Esophagus (tissue), 2 donors: ENCODE data around the gene FLYWCH2. TPM values are rescaled to one million over a fixed set of nuclear protein-coding genes. Genes with fewer than 3 reads are reported as not detected.
"Not testable (repeated sequence)": the region's sequence is repeated elsewhere in the genome, so short reads cannot be mapped to it uniquely, and the experiment has no call there.

Experiments used
- H3K27ac ChIP-seq, 2 donors: one replicate each; pipeline ENCODE4 v1.5.1; 2013; ENCODE audit warnings: low read depth in 2 of 2, mild to moderate bottlenecking in 2 of 2, inconsistent platforms in 1 of 2, low read length in 1 of 2, moderate library complexity in 1 of 2
- H3K27me3 ChIP-seq, 2 donors: one replicate each; pipeline ENCODE4 v1.6.1; 2013; ENCODE audit warnings: low read length in 2 of 2, control low read depth in 1 of 2, mild to moderate bottlenecking in 1 of 2; ENCODE audit not compliant: insufficient read depth in 2 of 2, control insufficient read depth in 1 of 2
- H3K36me3 ChIP-seq, 2 donors: one replicate each; pipeline ENCODE4 v1.6.1; 2013; ENCODE audit warnings: low read length in 1 of 2; ENCODE audit not compliant: control insufficient read depth in 2 of 2, insufficient read depth in 2 of 2
- H3K4me1 ChIP-seq, 2 donors: one replicate each; pipeline ENCODE4 v1.6.1; 2013; ENCODE audit warnings: low read length in 1 of 2; ENCODE audit not compliant: control insufficient read depth in 2 of 2, insufficient read depth in 2 of 2
- H3K4me3 ChIP-seq, 2 donors: one replicate each; pipeline ENCODE4 v1.5.1; 2013; ENCODE audit warnings: low read length in 2 of 2, mild to moderate bottlenecking in 2 of 2, low read depth in 1 of 2, moderate library complexity in 1 of 2
- H3K9me3 ChIP-seq, 2 donors: one replicate each; pipeline ENCODE4 v1.6.1; 2013; ENCODE audit warnings: mild to moderate bottlenecking in 2 of 2, low read depth in 1 of 2, low read length in 1 of 2, moderate library complexity in 1 of 2; ENCODE audit not compliant: control insufficient read depth in 2 of 2, insufficient read depth in 1 of 2
- WGBS, 2 donors: extraction: QIAGEN DNeasy Blood & Tissue Kit; methylation state at CpG; one replicate each; pipeline ENCODE4 v1.1.7; 2013; 5-methylcytosine and 5-hydroxymethylcytosine counted together
- polyA plus RNA-seq, 2 donors: library from polyadenylated mRNA; stranded (reverse); fragments of 200-250 nt; gene quantifications; one replicate each; pipeline ENCODE4 v1.2.3, GENCODE V29; 2013
- donor health status: healthy with polysubstance abuse.
- donor health status: Bipolar disorder and iron deficiency.

FLYWCH2 gene
- polyA plus RNA-seq, 2 donors, result 23.9 to 30.9 TPM

GRCh38 chr16:2933701-2934100 lies 50.7 kb downstream of the FLYWCH2 start:
- H3K27ac ChIP-seq, result no peak overlapping the region
- H3K9me3 ChIP-seq, result no peaks in the 10 kb centered on the region
- no peaks in the 10 kb centered on the region for H3K27me3 ChIP-seq
- H3K4me1 ChIP-seq, result no peaks in the 10 kb centered on the region
- H3K4me3 ChIP-seq, result no peak overlapping the region
- H3K36me3 ChIP-seq, result peaks cover 9 to 53% of the 10 kb centered on the region in 2 donors
- WGBS, 2 donors, result 87 to 88% methylated on average over 22 of the region's 22 CpGs

- 89 to 90% methylated on average over 15 of the region's 15 CpGs for WGBS, 2 donors
- no peak overlapping the region for H3K27ac ChIP-seq
- no peaks in the 10 kb centered on the region for H3K4me1 ChIP-seq
- no peak overlapping the region for H3K4me3 ChIP-seq
- H3K27me3 ChIP-seq, result no peaks in the 10 kb centered on the region
- H3K36me3 ChIP-seq, result peaks cover 11 to 53% of the 10 kb centered on the region in 2 donors
- no peaks in the 10 kb centered on the region for H3K9me3 ChIP-seq
Observed at GRCh38 chr16:2934450-2934849, 51.4 kb downstream of the FLYWCH2 start.

GRCh38 chr16:2936436-2937011 lies 53.5 kb downstream of the FLYWCH2 start:
- WGBS, 2 donors, result 86 to 89% methylated on average over 13 to 22 of the region's 22 CpGs
- Histone ChIP-seq H3K9me3 (no peaks in the 10 kb centered on the region), H3K4me1 (no peaks in the 10 kb centered on the region), H3K36me3 (peaks cover 16 to 42% of the 10 kb centered on the region in 2 donors), H3K27me3 (no peaks in the 10 kb centered on the region), H3K27ac (no peak overlapping the region), H3K4me3 (no peak overlapping the region)

GRCh38 chr16:2937170-2937569 lies 54.2 kb downstream of the FLYWCH2 start:
- H3K4me3 ChIP-seq, result no peak overlapping the region
- no peak overlapping the region for H3K27ac ChIP-seq
- no peaks in the 10 kb centered on the region for H3K4me1 ChIP-seq
- H3K36me3 ChIP-seq, result peaks cover 16 to 42% of the 10 kb centered on the region in 2 donors
- H3K9me3 ChIP-seq, result no peaks in the 10 kb centered on the region
- no peaks in the 10 kb centered on the region for H3K27me3 ChIP-seq
- 94 to 97% methylated on average over 24 of the region's 24 CpGs for WGBS, 2 donors

GRCh38 chr16:2938206-2938605 lies 55.2 kb downstream of the FLYWCH2 start:
- Histone ChIP-seq H3K4me3 (no peak overlapping the region), H3K9me3 (no peaks in the 10 kb centered on the region), H3K36me3 (peaks cover 16 to 42% of the 10 kb centered on the region in 2 donors), H3K4me1 (no peaks in the 10 kb centered on the region), H3K27ac (no peak overlapping the region), H3K27me3 (no peaks in the 10 kb centered on the region)
- WGBS, 2 donors, result 93 to 95% methylated on average over 12 of the region's 12 CpGs

GRCh38 chr16:2939968-2940367 lies 57.0 kb downstream of the FLYWCH2 start:
- 58 to 62% methylated on average over 2 of the region's 2 CpGs for WGBS, 2 donors
- no peaks in the 10 kb centered on the region for H3K4me1 ChIP-seq
- H3K9me3 ChIP-seq, result no peaks in the 10 kb centered on the region
- H3K27me3 ChIP-seq, result no peaks in the 10 kb centered on the region
- H3K4me3 ChIP-seq, result no peak overlapping the region
- H3K36me3 ChIP-seq, result peaks cover 10 to 37% of the 10 kb centered on the region in 2 donors
- no peak overlapping the region for H3K27ac ChIP-seq

GRCh38 chr16:2942045-2942444 lies 59.0 kb downstream of the FLYWCH2 start:
- no peaks in the 10 kb centered on the region for H3K9me3 ChIP-seq
- H3K36me3 ChIP-seq, result peaks cover 10 to 22% of the 10 kb centered on the region in 2 donors
- 74 to 76% methylated on average over 4 of the region's 4 CpGs for WGBS, 2 donors

GRCh38 chr16:2943716-2944115 lies 60.7 kb downstream of the FLYWCH2 start:
- H3K4me3 ChIP-seq, H3K9me3 ChIP-seq, H3K4me1 ChIP-seq, H3K27me3 ChIP-seq, H3K27ac ChIP-seq: not testable (repeated sequence)
- WGBS, 2 donors, result 87% methylated on average over 12 of the region's 12 CpGs
- peaks cover 7 to 10% of the 10 kb centered on the region in 2 donors for H3K36me3 ChIP-seq

More at GRCh38 chr16:2942045-2942444, 59.0 kb downstream of the FLYWCH2 start:
- Histone ChIP-seq H3K4me3 (no peak overlapping the region), H3K27ac (no peak overlapping the region), H3K4me1 (no peaks in the 10 kb centered on the region), H3K27me3 (no peaks in the 10 kb centered on the region)

- peaks cover 0 to 15% of the 10 kb centered on the region in 2 donors for H3K36me3 ChIP-seq
- no peaks in the 10 kb centered on the region for H3K4me1 ChIP-seq
- no peak overlapping the region for H3K27ac ChIP-seq
- no peaks in the 10 kb centered on the region for H3K9me3 ChIP-seq
- 96 to 99% methylated on average over 4 of the region's 4 CpGs for WGBS, 2 donors
- H3K27me3 ChIP-seq, result no peaks in the 10 kb centered on the region
- no peak overlapping the region for H3K4me3 ChIP-seq
Observed at GRCh38 chr16:2946649-2947048, 63.6 kb downstream of the FLYWCH2 start.
